Progenitor cell of endocrine pancreas (in vitro differentiated cells): ENCODE results near the gene MAB21L4. TPM values are rescaled to one million over a fixed set of nuclear protein-coding genes. Genes with fewer than 3 reads are reported as not detected.
A peak's percentile ranks its signal among the peaks of the same experiment; 100 is the strongest.

Experiments
- DNase-seq: peaks from one replicate; pipeline ENCODE4 v3.0.0; 2021; ENCODE audit warnings: low spot score; ENCODE audit not compliant: unreplicated experiment
- H3K27ac Mint-ChIP-seq: 2 replicates; pipeline ENCODE4 v1.8.0; 2021; ENCODE audit warnings: mild to moderate bottlenecking, moderate library complexity, mixed read lengths
- H3K27me3 Mint-ChIP-seq: 2 replicates; pipeline ENCODE4 v1.8.0; 2021; ENCODE audit warnings: mixed read lengths
- H3K36me3 Mint-ChIP-seq: 2 replicates; pipeline ENCODE4 v1.8.0; 2022; ENCODE audit warnings: mixed read lengths; ENCODE audit not compliant: insufficient read depth
- H3K4me1 Mint-ChIP-seq: 2 replicates; pipeline ENCODE4 v1.8.0; 2021; ENCODE audit warnings: low read depth, mixed read lengths
- H3K4me3 Mint-ChIP-seq: 2 replicates; pipeline ENCODE4 v1.8.0; 2021; ENCODE audit warnings: low read depth, mild to moderate bottlenecking, moderate library complexity, mixed read lengths
- H3K9me3 Mint-ChIP-seq: 2 replicates; pipeline ENCODE4 v1.8.0; 2021; ENCODE audit warnings: low read depth, mixed read lengths
- long read RNA-seq: library from polyadenylated mRNA; unstranded; transcript quantifications from one replicate; pipeline ENCODE4 v2.0.0, GENCODE V29; 2020
- total RNA-seq: library from RNA; stranded (reverse); gene quantifications from 2 replicates; pipeline ENCODE4 v1.2.1, GENCODE V29; 2021
- TF ChIP-seq, protein P1 (sequence below): fragments of 200-600 bp; sonication (generic); IDR thresholded peaks from one replicate; pipeline ENCODE4 v1.5.0; 2021; ENCODE audit warnings: antibody characterized with exemption, mild to moderate bottlenecking; ENCODE audit not compliant: unreplicated experiment

Gene MAB21L4
- 9.7 and 12.5 TPM in 2 replicates for total RNA-seq
- long read RNA-seq, partial matches to known transcripts: 1 of 10 reads
- long read RNA-seq, other reads (novel, unspliced or antisense): 7 of 10 reads

DNA sequence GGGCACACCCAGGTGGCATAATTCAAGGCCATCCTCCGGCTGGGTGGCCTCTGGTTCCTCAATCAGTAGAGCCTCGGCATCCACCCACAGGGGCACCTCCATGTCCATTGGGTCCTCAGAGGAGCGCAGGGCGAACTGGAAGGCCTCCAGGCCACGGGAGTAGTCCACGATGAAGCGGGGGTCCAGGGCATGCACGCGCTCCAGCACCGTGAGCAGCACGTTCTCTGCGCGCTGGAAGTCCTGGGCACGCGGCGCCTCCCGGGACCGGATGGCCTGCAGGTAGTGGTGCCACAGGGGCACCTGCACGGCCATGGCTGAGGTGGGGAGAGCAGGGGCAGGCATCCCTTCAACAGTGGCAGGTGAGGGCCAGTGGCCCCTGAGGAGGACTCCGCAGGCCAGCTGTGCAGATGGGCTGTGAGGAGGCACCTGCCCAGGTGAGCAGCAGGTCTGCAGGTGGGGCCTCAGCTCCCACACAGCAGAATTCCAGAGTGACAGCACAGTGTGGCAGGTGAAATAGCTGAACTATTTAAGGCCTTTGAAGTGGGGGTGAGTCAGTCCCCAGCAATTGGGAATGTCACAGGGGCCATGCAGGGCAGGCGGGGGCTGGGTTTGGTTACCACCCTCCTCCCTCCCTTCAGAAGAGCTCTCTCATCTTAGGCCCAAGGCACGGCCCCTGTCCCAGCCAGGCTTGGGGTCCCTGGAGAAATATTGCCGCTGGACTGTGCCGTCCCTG is at the start of gene MAB21L4:
Gene MAB21L4, minus strand, starts transcription at position 501 of the 733 bp plus-strand sequence. Its CDS starts 159 bp downstream, at position 342.
- DNase-seq: no peak
- Mint-ChIP-seq H3K4me1 (peaks cover 10% of the 10 kb centered on the region), H3K4me3 (peak within 1 kb of the TSS; percentile 47), H3K9me3 (peaks cover 2% of the 10 kb centered on the region), H3K27ac (peak within 1 kb of the TSS; percentile 69), H3K36me3 (no peaks in the 10 kb centered on the region), H3K27me3 (no peaks in the 10 kb centered on the region)
- TF ChIP-seq, protein P1, sequence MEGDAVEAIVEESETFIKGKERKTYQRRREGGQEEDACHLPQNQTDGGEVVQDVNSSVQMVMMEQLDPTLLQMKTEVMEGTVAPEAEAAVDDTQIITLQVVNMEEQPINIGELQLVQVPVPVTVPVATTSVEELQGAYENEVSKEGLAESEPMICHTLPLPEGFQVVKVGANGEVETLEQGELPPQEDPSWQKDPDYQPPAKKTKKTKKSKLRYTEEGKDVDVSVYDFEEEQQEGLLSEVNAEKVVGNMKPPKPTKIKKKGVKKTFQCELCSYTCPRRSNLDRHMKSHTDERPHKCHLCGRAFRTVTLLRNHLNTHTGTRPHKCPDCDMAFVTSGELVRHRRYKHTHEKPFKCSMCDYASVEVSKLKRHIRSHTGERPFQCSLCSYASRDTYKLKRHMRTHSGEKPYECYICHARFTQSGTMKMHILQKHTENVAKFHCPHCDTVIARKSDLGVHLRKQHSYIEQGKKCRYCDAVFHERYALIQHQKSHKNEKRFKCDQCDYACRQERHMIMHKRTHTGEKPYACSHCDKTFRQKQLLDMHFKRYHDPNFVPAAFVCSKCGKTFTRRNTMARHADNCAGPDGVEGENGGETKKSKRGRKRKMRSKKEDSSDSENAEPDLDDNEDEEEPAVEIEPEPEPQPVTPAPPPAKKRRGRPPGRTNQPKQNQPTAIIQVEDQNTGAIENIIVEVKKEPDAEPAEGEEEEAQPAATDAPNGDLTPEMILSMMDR: no peak

DNA sequence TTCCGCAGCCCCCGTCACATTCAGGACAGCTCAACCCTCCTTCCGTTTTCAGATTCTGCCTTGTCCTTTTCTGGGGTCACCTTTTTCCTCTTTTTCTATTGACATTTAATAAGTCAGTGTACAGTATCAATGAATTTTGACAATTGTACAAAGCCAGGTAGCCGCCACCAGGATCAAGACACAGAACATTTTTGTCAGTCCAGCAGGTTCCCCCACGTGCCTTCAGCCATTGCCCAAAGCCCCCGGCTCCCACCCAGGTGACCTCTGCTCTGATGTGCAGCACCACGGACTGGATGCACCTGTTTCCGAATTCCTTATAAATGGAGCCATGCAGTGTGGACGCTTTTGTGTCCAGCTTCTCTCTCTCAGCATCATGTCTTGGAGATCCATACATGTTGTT is 40.1 kb upstream of the MAB21L4 start:
- no peak overlapping the region for H3K4me3 Mint-ChIP-seq
- TF ChIP-seq, protein P1: no peak
- H3K4me1 Mint-ChIP-seq: no peaks in the 10 kb centered on the region
- H3K36me3 Mint-ChIP-seq: no peaks in the 10 kb centered on the region
- no peak overlapping the region for H3K27ac Mint-ChIP-seq
- H3K27me3 Mint-ChIP-seq: peaks cover 16% of the 10 kb centered on the region
- H3K9me3 Mint-ChIP-seq: peaks cover 8% of the 10 kb centered on the region
- DNase-seq: no peak

DNA sequence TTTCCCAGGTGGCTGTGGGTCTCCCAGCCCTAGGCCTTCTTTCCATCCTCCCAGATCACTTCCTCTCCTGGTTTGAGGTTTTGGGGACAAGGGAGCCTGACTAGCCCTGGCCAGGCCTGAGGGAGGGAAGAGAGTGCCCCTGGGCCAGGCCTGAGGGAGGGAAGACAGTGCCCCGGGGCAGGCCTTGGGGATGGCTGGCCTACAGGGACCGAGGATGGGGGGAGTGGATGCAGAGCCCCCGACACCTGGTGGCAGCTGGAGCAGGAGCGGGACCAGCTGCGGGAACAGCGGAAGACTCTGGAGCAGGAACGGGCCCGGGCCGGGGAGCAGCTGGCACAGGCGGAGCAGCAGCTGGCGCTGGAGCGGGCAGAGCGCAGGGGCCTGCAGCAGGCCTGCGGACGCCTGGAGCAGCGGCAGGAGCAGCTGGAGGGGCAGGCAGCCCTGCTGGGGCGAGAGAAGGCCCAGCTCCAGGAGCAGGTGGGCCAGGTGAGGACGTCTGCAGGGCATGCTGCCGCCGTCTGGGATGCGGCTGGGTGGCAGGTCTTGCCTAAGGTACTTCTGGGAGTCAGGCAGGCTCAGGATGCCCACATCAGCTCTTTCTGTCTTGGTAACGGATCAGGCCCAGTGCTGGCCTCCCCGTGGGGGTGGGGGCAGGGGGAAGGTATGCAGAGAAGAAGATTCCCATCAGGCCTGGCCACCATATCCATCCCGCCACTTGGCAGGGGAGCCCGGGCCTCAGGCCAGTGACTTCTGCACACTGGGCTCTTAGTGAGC is 39.3 kb upstream of the MAB21L4 start:
- peaks cover 6% of the 10 kb centered on the region for H3K9me3 Mint-ChIP-seq

DNA sequence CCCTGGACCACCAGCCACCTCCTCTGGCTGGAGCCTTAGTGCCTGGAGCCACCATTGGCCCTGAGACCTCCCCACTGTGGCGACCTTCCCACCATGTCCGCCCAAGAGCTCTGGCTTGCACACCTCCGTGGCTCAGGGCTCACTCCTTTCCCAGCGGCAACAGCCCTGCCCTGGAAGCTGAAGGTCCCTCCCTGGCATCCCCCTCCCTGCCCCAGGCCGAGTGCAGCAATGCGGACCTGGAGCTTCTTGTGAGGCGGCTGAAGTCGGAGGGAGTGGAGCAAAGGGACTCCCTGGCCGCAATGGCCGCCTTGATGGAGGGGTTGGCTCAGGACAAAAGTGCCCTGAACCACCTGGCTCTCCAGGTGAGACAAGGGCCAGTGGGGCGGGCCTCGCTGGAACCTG is 38.7 kb upstream of the MAB21L4 start:
- Mint-ChIP-seq H3K27me3 (peaks cover 8% of the 10 kb centered on the region), H3K27ac (no peak overlapping the region), H3K4me1 (no peaks in the 10 kb centered on the region), H3K4me3 (no peak overlapping the region), H3K9me3 (peaks cover 6% of the 10 kb centered on the region), H3K36me3 (no peaks in the 10 kb centered on the region)
- no peak for DNase-seq
- TF ChIP-seq, protein P1: no peak

More for the DNA sequence above, 39.3 kb upstream of the MAB21L4 start:
- H3K27ac Mint-ChIP-seq: no peak overlapping the region
- no peak overlapping the region for H3K4me3 Mint-ChIP-seq
- H3K4me1 Mint-ChIP-seq: no peaks in the 10 kb centered on the region
- H3K27me3 Mint-ChIP-seq: peaks cover 8% of the 10 kb centered on the region
- no peak for DNase-seq
- no peaks in the 10 kb centered on the region for H3K36me3 Mint-ChIP-seq
- TF ChIP-seq, protein P1: no peak

DNA sequence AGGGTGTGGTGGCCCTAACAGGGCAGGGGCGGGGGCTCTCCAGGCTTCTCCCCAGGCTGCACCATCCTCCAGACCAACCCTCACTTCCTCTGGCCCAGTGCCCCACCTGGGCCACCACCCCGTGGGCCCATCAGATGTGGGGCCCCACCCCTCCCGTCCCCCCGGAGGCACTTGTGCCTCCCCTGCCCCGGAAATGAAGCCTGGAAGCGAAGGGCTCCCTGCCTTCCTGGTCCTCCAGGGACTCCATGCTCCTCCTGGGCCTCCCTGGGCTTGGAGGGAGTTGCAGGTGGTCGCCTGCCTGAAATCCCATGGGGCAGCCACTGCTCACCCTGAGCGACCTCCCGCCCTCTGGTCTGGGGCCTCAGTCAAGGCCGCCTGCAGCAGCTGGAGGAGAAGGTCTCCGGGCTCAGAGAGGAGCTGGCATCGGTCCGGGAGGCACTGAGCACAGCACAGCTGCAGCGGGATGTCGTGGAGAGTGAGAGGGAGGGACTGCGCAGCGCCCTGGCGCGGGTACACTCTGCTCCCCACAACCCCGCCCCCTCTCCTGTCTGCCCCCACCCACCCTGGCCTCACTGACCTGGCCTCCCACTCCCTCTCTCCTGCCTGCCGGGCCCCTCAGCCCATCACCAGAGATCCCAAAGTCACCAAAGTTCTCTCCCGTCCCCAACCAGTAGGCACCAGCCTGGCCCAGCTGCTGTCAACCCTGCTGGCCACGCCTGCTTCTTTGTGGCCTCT is 38.2 kb upstream of the MAB21L4 start:
- Mint-ChIP-seq H3K27ac (no peak overlapping the region), H3K36me3 (no peaks in the 10 kb centered on the region), H3K4me1 (no peaks in the 10 kb centered on the region), H3K27me3 (peaks cover 9% of the 10 kb centered on the region), H3K4me3 (no peak overlapping the region), H3K9me3 (peaks cover 6% of the 10 kb centered on the region)
- TF ChIP-seq, protein P1: no peak
- DNase-seq: no peak
